HG02981 (cell line): ENCODE data around the gene CCL21.
"Not testable (repeated sequence)": the region's sequence is repeated elsewhere in the genome, so short reads cannot be mapped to it uniquely, and the experiment has no call there.

Source experiments
- ATAC-seq: cut with Tn5 transposase; IDR thresholded peaks from one replicate; pipeline ENCODE4 v1.9.1; 2021; ENCODE audit warnings: mild to moderate bottlenecking, moderate library complexity; ENCODE audit not compliant: unreplicated experiment

Gene CCL21

GRCh38 chr9:34710023-34710422 is at the start of gene CCL21:
Gene CCL21 (minus strand): TSS chr9:34710136. CDS start chr9:34710066, 70 bp downstream.
- no peak for ATAC-seq

- ATAC-seq = no peak
These were observed 49.6 kb upstream of the CCL21 start for GRCh38 chr9:34759432-34760134.

- ATAC-seq = not testable (repeated sequence)
These were observed 40.4 kb upstream of the CCL21 start for GRCh38 chr9:34750320-34750719.

- ATAC-seq = no peak
These were observed 36.6 kb upstream of the CCL21 start for GRCh38 chr9:34746526-34746925.

- ATAC-seq = no peak
These were observed 34.6 kb upstream of the CCL21 start for GRCh38 chr9:34744295-34745221.

GRCh38 chr9:34742710-34743109 is 32.8 kb upstream of the CCL21 start:
- ATAC-seq = no peak

GRCh38 chr9:34741628-34742027 is 31.7 kb upstream of the CCL21 start:
- ATAC-seq = no peak

- not testable (repeated sequence) for ATAC-seq
These were observed 30.2 kb upstream of the CCL21 start for GRCh38 chr9:34740176-34740575.

GRCh38 chr9:34737677-34738260 is 27.8 kb upstream of the CCL21 start:
- ATAC-seq = no peak

GRCh38 chr9:34734720-34735119 is 24.8 kb upstream of the CCL21 start:
- ATAC-seq = no peak

- ATAC-seq = no peak
These were observed 22.9 kb upstream of the CCL21 start for GRCh38 chr9:34732886-34733285.

GRCh38 chr9:34732478-34732877 is 22.5 kb upstream of the CCL21 start:
- ATAC-seq = no peak

- ATAC-seq = no peak
These were observed 13.2 kb upstream of the CCL21 start for GRCh38 chr9:34723141-34723540.

GRCh38 chr9:34719769-34720025 is 9.8 kb upstream of the CCL21 start:
- ATAC-seq = not testable (repeated sequence)

- ATAC-seq = no peak
These were observed 9.3 kb upstream of the CCL21 start for GRCh38 chr9:34719021-34719768.

- ATAC-seq = no peak
These were observed 8.2 kb upstream of the CCL21 start for GRCh38 chr9:34717996-34718614.

- ATAC-seq = no peak
These were observed 6.8 kb upstream of the CCL21 start for GRCh38 chr9:34716711-34717110.

GRCh38 chr9:34715639-34716215 is 5.8 kb upstream of the CCL21 start:
- ATAC-seq = no peak

- no peak for ATAC-seq
These were observed 4.1 kb upstream of the CCL21 start for GRCh38 chr9:34714007-34714406.

GRCh38 chr9:34712140-34712539 is 2.2 kb upstream of the CCL21 start:
- ATAC-seq = no peak
